ENCODE data around the gene ENPP3.

GRCh38 chr6:131655387-131655786 lies 18.3 kb downstream of the ENPP3 start:
- no peak for TF ChIP-seq POLR2AphosphoS5 (IDR thresholded peaks at IDR 0.05)
- TF ChIP-seq, protein P1, sequence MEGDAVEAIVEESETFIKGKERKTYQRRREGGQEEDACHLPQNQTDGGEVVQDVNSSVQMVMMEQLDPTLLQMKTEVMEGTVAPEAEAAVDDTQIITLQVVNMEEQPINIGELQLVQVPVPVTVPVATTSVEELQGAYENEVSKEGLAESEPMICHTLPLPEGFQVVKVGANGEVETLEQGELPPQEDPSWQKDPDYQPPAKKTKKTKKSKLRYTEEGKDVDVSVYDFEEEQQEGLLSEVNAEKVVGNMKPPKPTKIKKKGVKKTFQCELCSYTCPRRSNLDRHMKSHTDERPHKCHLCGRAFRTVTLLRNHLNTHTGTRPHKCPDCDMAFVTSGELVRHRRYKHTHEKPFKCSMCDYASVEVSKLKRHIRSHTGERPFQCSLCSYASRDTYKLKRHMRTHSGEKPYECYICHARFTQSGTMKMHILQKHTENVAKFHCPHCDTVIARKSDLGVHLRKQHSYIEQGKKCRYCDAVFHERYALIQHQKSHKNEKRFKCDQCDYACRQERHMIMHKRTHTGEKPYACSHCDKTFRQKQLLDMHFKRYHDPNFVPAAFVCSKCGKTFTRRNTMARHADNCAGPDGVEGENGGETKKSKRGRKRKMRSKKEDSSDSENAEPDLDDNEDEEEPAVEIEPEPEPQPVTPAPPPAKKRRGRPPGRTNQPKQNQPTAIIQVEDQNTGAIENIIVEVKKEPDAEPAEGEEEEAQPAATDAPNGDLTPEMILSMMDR (IDR thresholded peaks at IDR 0.05): no peak
- TF ChIP-seq EP300 (IDR thresholded peaks at IDR 0.05): no peak

All from stomach (tissue), 4 donors.